HEK293 (cell line): Measurements from ENCODE around the gene MYOM3.

Source experiments
- CTCF ChIA-PET: fragments of 350-600 bp; formaldehyde crosslinking; extraction: SDS; loops from one replicate; lab custom pipeline; 2021; ENCODE audit warnings: antibody characterized with exemption; lab: Yijun Ruan, JAX
- POLR2A ChIA-PET: fragments of 300-600 bp; formaldehyde crosslinking; extraction: SDS; loops from one replicate; lab custom pipeline; 2020; ENCODE audit warnings: antibody characterized with exemption, inconsistent platforms; lab: Yijun Ruan, JAX
- H3K27ac ChIP-seq: fragments of 200-500 bp; sonication (Bioruptor generic); 2 replicates; pipeline ENCODE4 v1.5.1; 2014; ENCODE audit warnings: low read depth, low read length, control low read depth, inconsistent platforms; ENCODE audit errors: extremely low read depth
- H3K36me3 ChIP-seq, 2 experiments: fragments of 200-500 bp in 1 of 2; sonication (Bioruptor generic) in 1 of 2; 1 replicate in 1 of 2; 2 replicates in 1 of 2; pipeline ENCODE4 v1.5.1; 2014 to 2017; ENCODE audit warnings: inconsistent platforms in 2 of 2, low read length in 2 of 2; ENCODE audit not compliant: control insufficient read depth in 2 of 2, insufficient read depth in 1 of 2
- H3K4me1 ChIP-seq: fragments of 200-500 bp; sonication (Bioruptor generic); 2 replicates; pipeline ENCODE4 v1.5.1; 2014; ENCODE audit warnings: mild to moderate bottlenecking, low read length, inconsistent platforms; ENCODE audit not compliant: control insufficient read depth, insufficient read depth
- H3K4me3 ChIP-seq: 2 replicates; pipeline ENCODE4 v1.5.1; 2011; ENCODE audit warnings: low read depth, mild to moderate bottlenecking, control low read depth, low read length, moderate library complexity
- H3K9me3 ChIP-seq: fragments of 200-500 bp; sonication (Bioruptor generic); 2 replicates; pipeline ENCODE4 v1.5.1; 2014; ENCODE audit warnings: low read depth, low read length, inconsistent platforms; ENCODE audit not compliant: control insufficient read depth, insufficient read depth
- FEZF1 ChIP-seq: fragments of 450-650 bp; formaldehyde crosslinking; IDR thresholded peaks from 2 replicates; pipeline ENCODE4 v1.5.1; 2016; ENCODE audit warnings: missing biosample characterization, missing genetic modification characterization
- GLI4 ChIP-seq: fragments of 450-650 bp; formaldehyde crosslinking; IDR thresholded peaks from 2 replicates; pipeline ENCODE4 v1.5.1; 2016; ENCODE audit warnings: missing biosample characterization, missing genetic modification characterization
- HOXA7 ChIP-seq: sonication (generic); formaldehyde crosslinking; IDR thresholded peaks from 2 replicates; pipeline ENCODE4 v1.8.1; 2022; ENCODE audit warnings: missing genetic modification reagents, borderline replicate concordance
- MYNN ChIP-seq: fragments of 450-650 bp; formaldehyde crosslinking; IDR thresholded peaks from 2 replicates; pipeline ENCODE4 v1.5.1; 2016; ENCODE audit warnings: missing biosample characterization, missing genetic modification characterization, borderline replicate concordance
- YY2 ChIP-seq: fragments of 450-650 bp; formaldehyde crosslinking; IDR thresholded peaks from 2 replicates; pipeline ENCODE4 v1.5.1; 2016; ENCODE audit warnings: missing biosample characterization, missing genetic modification characterization
- ZFP3 ChIP-seq: fragments of 450-650 bp; formaldehyde crosslinking; IDR thresholded peaks from 2 replicates; pipeline ENCODE4 v1.5.1; 2016; ENCODE audit warnings: low read depth, missing biosample characterization, missing genetic modification characterization
- ZNF10 ChIP-seq: fragments of 450-650 bp; formaldehyde crosslinking; IDR thresholded peaks from 2 replicates; pipeline ENCODE4 v1.5.1; 2017; ENCODE audit warnings: missing biosample characterization, missing genetic modification characterization
- ZNF133 ChIP-seq: fragments of 450-650 bp; formaldehyde crosslinking; IDR thresholded peaks from 2 replicates; pipeline ENCODE4 v1.5.1; 2016; ENCODE audit warnings: missing biosample characterization, missing genetic modification characterization
- ZNF169 ChIP-seq: fragments of 450-650 bp; formaldehyde crosslinking; IDR thresholded peaks from 2 replicates; pipeline ENCODE4 v1.5.1; 2016; ENCODE audit warnings: missing biosample characterization, missing genetic modification characterization
- ZNF239 ChIP-seq: fragments of 450-650 bp; formaldehyde crosslinking; IDR thresholded peaks from 2 replicates; pipeline ENCODE4 v1.5.1; 2016; ENCODE audit warnings: missing biosample characterization, missing genetic modification characterization
- ZNF24 ChIP-seq: fragments of 450-650 bp; formaldehyde crosslinking; IDR thresholded peaks from 2 replicates; pipeline ENCODE4 v1.5.1; 2016; ENCODE audit warnings: missing biosample characterization, missing genetic modification characterization
- ZNF335 ChIP-seq: fragments of 450-650 bp; formaldehyde crosslinking; conservative IDR thresholded peaks from 2 replicates; pipeline ENCODE4 v1.5.1; 2016; ENCODE audit warnings: missing biosample characterization, missing genetic modification characterization
- ZNF423 ChIP-seq: fragments of 450-650 bp; formaldehyde crosslinking; IDR thresholded peaks from 2 replicates; pipeline ENCODE4 v1.5.1; 2016; ENCODE audit warnings: missing biosample characterization, missing genetic modification characterization
- ZNF48 ChIP-seq: fragments of 450-650 bp; formaldehyde crosslinking; IDR thresholded peaks from 2 replicates; pipeline ENCODE4 v1.5.1; 2016; ENCODE audit warnings: missing biosample characterization, missing genetic modification characterization
- TF ChIP-seq, protein P1 (sequence below): fragments of 450-650 bp; formaldehyde crosslinking; IDR thresholded peaks from 2 replicates; pipeline ENCODE4 v1.5.1; 2016; ENCODE audit warnings: missing biosample characterization, missing genetic modification characterization
- TF ChIP-seq, protein P2 (sequence below): fragments of 450-650 bp; formaldehyde crosslinking; IDR thresholded peaks from 2 replicates; pipeline ENCODE4 v1.5.1; 2017; ENCODE audit warnings: missing biosample characterization, missing genetic modification characterization
- TF ChIP-seq, protein P3 (sequence below): fragments of 450-650 bp; formaldehyde crosslinking; IDR thresholded peaks from 2 replicates; pipeline ENCODE4 v1.5.1; 2016; ENCODE audit warnings: missing biosample characterization, missing genetic modification characterization
- TF ChIP-seq, protein P4 (sequence below): fragments of 450-650 bp; formaldehyde crosslinking; conservative IDR thresholded peaks from 2 replicates; pipeline ENCODE4 v1.5.1; 2016; ENCODE audit warnings: low read depth, missing biosample characterization, missing genetic modification characterization
- TF ChIP-seq, protein P5 (sequence below): fragments of 450-650 bp; formaldehyde crosslinking; IDR thresholded peaks from 2 replicates; pipeline ENCODE4 v1.5.1; 2016; ENCODE audit warnings: missing biosample characterization, missing genetic modification characterization

MYOM3 gene

DNA sequence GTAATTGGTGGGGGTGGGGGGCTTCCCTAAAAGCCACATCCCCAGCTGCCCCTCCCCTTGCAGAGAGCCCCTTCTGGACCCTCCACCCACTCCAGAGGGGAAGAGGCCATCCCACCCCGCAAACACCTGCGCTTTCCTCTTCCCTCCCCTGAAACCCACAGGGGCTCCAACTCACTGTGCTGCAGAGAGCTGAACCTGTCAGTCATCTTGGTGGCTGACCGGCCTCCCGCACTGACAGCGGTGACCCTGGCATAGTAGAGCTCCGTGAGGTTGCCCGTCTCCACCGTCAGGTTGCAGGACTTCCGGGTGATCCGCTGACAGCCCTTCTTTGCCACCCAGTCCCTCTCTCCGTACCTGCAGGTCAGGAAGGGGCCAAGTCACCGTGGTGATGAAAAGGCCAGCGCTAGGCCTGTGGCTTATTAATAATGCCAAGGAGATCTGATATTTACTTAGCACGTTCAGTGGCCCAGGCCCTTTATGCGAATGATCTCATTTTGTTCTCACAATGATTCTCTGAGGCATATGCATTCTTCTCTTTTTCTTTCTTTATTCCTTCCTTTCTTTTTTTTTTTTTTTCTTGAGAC, 25.1 kb upstream of the MYOM3 start:
- POLR2A ChIA-PET = no interaction called here
- no peak overlapping the region for H3K4me3 ChIP-seq
- H3K27ac ChIP-seq = no peak overlapping the region
- H3K36me3 ChIP-seq = no peaks in the 10 kb centered on the region
- H3K4me1 ChIP-seq = no peaks in the 10 kb centered on the region
- TF ChIP-seq GLI4 (no peak), FEZF1 (no peak), MYNN (tag by site-specific recombination) (no peak), ZNF335 (tag by site-specific recombination) (no peak)
- TF ChIP-seq, protein P1, sequence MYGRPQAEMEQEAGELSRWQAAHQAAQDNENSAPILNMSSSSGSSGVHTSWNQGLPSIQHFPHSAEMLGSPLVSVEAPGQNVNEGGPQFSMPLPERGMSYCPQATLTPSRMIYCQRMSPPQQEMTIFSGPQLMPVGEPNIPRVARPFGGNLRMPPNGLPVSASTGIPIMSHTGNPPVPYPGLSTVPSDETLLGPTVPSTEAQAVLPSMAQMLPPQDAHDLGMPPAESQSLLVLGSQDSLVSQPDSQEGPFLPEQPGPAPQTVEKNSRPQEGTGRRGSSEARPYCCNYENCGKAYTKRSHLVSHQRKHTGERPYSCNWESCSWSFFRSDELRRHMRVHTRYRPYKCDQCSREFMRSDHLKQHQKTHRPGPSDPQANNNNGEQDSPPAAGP (tag by site-specific recombination) = no peak
- TF ChIP-seq, protein P2, sequence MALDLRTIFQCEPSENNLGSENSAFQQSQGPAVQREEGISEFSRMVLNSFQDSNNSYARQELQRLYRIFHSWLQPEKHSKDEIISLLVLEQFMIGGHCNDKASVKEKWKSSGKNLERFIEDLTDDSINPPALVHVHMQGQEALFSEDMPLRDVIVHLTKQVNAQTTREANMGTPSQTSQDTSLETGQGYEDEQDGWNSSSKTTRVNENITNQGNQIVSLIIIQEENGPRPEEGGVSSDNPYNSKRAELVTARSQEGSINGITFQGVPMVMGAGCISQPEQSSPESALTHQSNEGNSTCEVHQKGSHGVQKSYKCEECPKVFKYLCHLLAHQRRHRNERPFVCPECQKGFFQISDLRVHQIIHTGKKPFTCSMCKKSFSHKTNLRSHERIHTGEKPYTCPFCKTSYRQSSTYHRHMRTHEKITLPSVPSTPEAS (tag by site-specific recombination) = no peak
- no peaks in the 10 kb centered on the region for H3K9me3 ChIP-seq
- CTCF ChIA-PET = interaction anchor here (1.2 to 4.8 kb wide), 2 partner anchors 11 to 13 kb away, joined by 3 to 28 read pairs; no protein-coding TSS in a partner anchor

DNA sequence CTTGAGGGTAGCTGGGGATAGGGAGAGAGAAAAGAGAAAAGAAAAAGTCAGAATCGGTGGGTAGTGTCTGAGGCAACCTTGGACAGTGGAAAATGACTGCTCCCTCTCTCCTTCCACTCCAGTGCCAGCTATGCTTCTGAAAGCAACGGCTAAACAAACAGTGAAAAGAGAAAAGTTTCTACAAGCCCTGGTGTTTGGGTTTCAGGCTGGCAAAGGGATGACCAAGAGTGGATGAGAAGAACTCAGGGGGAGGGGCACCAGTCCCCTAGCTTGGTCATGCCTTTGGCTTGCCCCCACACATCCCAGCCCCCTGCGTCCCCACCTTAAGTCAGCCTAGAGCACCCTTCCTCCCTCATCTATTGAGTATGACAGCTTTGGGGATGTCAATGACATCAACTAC, 22.4 kb upstream of the MYOM3 start:
- POLR2A ChIA-PET = interaction anchor here (1.1 kb wide), 1 partner anchor 16 kb away, joined by 3 read pairs; no protein-coding TSS in a partner anchor
- no peak overlapping the region for H3K4me3 ChIP-seq
- H3K9me3 ChIP-seq = no peaks in the 10 kb centered on the region
- TF ChIP-seq ZNF133 = no peak
- TF ChIP-seq ZNF24 (tag by site-specific recombination) = no peak
- no peak for TF ChIP-seq YY2
- TF ChIP-seq ZFP3 (tag by site-specific recombination) = no peak
- TF ChIP-seq HOXA7 (CRISPR knock-in tag) = no peak
- no peak for TF ChIP-seq ZNF169 (tag by site-specific recombination)
- no peak for TF ChIP-seq ZNF10 (tag by site-specific recombination)
- TF ChIP-seq, protein P3, sequence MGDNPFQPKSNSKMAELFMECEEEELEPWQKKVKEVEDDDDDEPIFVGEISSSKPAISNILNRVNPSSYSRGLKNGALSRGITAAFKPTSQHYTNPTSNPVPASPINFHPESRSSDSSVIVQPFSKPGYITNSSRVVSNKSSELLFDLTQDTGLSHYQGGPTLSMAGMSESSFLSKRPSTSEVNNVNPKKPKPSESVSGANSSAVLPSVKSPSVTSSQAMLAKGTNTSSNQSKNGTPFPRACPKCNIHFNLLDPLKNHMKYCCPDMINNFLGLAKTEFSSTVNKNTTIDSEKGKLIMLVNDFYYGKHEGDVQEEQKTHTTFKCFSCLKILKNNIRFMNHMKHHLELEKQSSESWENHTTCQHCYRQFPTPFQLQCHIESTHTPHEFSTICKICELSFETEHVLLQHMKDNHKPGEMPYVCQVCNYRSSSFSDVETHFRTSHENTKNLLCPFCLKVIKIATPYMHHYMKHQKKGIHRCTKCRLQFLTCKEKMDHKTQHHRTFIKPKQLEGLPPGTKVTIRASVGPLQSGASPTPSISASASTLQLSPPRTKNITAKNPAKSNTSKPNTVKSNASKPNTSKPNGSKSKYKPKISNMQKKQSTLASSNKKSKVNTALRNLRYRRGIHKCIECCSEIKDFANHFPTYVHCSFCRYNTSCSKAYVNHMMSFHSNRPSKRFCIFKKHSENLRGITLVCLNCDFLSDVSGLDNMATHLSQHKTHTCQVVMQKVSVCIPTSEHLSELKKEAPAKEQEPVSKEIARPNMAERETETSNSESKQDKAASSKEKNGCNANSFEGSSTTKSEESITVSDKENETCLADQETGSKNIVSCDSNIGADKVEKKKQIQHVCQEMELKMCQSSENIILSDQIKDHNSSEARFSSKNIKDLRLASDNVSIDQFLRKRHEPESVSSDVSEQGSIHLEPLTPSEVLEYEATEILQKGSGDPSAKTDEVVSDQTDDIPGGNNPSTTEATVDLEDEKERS (tag by site-specific recombination) = no peak
- TF ChIP-seq, protein P4, sequence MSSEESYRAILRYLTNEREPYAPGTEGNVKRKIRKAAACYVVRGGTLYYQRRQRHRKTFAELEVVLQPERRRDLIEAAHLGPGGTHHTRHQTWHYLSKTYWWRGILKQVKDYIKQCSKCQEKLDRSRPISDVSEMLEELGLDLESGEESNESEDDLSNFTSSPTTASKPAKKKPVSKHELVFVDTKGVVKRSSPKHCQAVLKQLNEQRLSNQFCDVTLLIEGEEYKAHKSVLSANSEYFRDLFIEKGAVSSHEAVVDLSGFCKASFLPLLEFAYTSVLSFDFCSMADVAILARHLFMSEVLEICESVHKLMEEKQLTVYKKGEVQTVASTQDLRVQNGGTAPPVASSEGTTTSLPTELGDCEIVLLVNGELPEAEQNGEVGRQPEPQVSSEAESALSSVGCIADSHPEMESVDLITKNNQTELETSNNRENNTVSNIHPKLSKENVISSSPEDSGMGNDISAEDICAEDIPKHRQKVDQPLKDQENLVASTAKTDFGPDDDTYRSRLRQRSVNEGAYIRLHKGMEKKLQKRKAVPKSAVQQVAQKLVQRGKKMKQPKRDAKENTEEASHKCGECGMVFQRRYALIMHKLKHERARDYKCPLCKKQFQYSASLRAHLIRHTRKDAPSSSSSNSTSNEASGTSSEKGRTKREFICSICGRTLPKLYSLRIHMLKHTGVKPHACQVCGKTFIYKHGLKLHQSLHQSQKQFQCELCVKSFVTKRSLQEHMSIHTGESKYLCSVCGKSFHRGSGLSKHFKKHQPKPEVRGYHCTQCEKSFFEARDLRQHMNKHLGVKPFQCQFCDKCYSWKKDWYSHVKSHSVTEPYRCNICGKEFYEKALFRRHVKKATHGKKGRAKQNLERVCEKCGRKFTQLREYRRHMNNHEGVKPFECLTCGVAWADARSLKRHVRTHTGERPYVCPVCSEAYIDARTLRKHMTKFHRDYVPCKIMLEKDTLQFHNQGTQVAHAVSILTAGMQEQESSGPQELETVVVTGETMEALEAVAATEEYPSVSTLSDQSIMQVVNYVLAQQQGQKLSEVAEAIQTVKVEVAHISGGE (tag by site-specific recombination) = no peak
- no peak for TF ChIP-seq ZNF423
- TF ChIP-seq ZNF48 (tag by site-specific recombination) = no peak
- TF ChIP-seq ZNF239 (tag by site-specific recombination) = no peak
- TF ChIP-seq, protein P5, sequence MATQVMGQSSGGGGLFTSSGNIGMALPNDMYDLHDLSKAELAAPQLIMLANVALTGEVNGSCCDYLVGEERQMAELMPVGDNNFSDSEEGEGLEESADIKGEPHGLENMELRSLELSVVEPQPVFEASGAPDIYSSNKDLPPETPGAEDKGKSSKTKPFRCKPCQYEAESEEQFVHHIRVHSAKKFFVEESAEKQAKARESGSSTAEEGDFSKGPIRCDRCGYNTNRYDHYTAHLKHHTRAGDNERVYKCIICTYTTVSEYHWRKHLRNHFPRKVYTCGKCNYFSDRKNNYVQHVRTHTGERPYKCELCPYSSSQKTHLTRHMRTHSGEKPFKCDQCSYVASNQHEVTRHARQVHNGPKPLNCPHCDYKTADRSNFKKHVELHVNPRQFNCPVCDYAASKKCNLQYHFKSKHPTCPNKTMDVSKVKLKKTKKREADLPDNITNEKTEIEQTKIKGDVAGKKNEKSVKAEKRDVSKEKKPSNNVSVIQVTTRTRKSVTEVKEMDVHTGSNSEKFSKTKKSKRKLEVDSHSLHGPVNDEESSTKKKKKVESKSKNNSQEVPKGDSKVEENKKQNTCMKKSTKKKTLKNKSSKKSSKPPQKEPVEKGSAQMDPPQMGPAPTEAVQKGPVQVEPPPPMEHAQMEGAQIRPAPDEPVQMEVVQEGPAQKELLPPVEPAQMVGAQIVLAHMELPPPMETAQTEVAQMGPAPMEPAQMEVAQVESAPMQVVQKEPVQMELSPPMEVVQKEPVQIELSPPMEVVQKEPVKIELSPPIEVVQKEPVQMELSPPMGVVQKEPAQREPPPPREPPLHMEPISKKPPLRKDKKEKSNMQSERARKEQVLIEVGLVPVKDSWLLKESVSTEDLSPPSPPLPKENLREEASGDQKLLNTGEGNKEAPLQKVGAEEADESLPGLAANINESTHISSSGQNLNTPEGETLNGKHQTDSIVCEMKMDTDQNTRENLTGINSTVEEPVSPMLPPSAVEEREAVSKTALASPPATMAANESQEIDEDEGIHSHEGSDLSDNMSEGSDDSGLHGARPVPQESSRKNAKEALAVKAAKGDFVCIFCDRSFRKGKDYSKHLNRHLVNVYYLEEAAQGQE = no peak
- H3K36me3 ChIP-seq = no peaks in the 10 kb centered on the region
- H3K4me1 ChIP-seq = no peaks in the 10 kb centered on the region
- CTCF ChIA-PET = interaction anchor here (1.1 to 4.8 kb wide), 2 partner anchors 16 to 20 kb away, joined by 3 to 28 read pairs; no protein-coding TSS in a partner anchor
- H3K27ac ChIP-seq = no peak overlapping the region
